HS-27A (cell line): ENCODE data around the gene ACVR1B.

Experiments
- DNase-seq: peaks from one replicate; pipeline ENCODE4 v3.0.0-alpha.2; 2012; ENCODE audit warnings: low read depth, missing footprints

The ACVR1B gene

DNA sequence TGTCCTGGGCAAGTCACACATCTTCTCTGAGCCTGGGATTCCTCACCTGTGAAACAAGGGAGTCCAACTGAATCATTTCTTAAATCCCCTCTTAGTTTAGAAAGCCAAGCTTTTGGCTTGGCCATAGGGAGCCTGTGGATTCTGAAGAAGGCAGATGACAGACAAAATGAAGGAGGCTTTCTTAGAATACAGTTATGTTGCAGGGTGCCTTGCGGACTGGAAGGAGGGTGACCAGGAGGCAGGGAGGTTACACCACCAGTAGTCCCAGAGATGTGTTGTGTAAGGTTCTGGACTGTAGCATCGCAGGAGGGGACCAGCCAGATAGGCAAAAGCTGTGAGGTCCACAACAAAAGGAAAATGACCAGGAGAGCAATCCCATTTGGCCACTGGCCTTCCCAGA lies 8.2 kb upstream of the ACVR1B start:
- no peak for DNase-seq

DNA sequence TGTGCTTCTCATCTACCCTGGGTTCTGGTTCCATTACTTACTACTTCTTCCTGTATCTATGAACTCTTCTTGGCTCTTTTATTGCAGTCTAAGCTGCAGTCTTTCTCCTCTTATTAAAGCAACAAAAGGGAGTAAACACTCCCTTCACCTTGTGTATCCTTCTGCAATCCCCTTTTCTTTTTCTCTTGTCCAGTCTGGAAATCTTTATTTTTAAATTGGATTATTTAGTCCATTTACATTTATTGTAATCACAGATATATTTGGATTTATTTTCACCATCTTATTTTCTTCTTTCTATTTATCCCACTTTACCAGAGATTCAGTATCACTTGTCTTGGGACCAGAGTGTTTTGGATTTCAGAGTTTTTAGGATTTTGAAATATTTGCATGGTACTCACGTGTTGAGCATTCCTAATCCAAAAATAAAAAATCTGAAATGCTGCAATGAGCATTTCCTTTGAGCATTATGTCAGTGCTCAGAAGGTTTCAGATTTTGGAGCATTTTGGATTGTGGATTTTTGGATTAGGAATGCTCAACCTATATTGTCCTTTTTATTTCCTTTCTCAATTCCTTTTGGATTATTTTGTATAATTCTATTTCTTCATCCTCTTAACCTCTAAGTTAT lies 6.8 kb upstream of the ACVR1B start:
- no peak for DNase-seq

DNA sequence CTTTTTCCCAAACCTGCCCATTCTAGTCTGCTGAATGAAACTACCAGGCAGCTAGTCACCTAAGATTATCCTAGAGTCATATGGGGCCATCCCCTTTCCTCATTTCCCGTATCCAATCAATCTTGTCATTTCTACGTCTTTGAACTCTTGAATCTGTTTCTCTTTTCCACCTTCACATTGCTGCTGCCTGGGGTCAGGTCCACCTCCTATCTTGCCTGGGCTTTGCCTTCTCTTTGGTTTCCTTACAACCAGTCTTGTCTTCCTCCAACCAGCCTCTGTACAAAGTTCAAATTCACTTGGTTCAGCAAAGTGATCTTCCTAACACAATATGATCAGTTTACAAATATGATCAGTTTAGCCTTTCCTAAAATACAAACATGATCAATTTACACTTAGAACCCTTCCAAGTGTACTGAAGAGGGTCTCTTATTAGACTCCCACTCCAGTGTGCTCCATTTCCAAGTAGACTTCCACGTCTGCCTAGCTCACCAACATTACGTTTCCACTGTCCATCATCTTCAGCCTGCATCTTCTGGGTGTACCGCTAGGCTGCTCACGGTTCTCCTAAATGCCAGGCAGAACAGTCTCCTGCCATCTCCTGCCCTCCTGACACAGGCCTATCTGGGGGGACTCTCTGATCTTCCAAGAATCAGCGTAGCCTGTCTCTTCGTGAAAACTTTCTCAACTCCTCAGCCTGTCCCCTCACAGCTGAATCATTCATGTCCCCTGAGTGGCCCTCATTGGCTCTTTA lies 4.1 kb upstream of the ACVR1B start:
- DNase-seq: no peak

- DNase-seq: no peak
These were observed 3.4 kb upstream of the ACVR1B start for GRCh38 chr12:51948066-51948465.

GRCh38 chr12:51949342-51950030 lies 2.0 kb upstream of the ACVR1B start:
- no peak for DNase-seq

DNA sequence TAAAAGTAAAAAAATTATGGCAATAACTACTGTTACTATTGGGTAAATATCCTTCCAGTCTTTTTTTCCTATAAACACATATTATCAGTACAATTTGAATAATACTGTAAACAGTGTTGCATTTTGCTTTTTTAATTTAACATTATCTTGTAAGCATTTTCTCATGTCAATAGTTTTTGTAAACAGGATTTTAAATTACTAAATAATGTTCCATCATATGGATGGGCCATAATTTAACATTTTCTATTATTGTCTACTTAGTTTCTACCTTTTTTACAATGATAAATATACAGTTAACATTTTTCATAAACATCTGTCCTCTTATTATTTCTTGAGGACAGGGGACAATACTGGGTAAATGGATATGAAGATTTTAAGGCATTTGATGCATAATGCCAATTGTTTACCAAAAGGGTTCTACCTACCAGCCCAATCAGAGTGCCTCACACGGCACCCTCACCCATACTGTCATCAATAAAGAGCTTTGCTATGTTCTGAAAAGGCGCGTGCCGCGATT lies 759 bp upstream of the ACVR1B start:
- no peak for DNase-seq

- DNase-seq: no peak
These were observed 584 bp downstream of the ACVR1B start for GRCh38 chr12:51951843-51952722.

GRCh38 chr12:51953089-51953488 lies 1.6 kb downstream of the ACVR1B start:
- DNase-seq: no peak

DNA sequence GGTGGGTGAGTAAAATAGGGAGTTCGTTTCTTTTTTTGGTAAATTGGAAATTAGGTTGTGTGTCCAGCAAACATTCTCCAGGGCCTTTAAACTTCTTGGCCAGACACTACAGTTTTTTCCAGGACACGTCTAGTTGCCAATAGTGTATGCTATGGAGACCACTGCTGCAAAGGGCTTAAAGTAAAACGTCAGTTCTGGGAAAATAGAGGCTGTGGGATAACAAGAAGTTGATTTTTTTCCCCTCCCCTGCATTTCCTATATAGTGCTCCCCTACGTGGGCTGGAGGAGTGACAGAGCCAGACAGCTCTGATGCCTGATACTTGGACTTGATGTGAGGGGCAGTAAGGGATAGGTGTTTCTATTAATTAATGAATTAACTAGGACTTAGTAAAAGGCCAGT lies 2.4 kb downstream of the ACVR1B start:
- no peak for DNase-seq

DNA sequence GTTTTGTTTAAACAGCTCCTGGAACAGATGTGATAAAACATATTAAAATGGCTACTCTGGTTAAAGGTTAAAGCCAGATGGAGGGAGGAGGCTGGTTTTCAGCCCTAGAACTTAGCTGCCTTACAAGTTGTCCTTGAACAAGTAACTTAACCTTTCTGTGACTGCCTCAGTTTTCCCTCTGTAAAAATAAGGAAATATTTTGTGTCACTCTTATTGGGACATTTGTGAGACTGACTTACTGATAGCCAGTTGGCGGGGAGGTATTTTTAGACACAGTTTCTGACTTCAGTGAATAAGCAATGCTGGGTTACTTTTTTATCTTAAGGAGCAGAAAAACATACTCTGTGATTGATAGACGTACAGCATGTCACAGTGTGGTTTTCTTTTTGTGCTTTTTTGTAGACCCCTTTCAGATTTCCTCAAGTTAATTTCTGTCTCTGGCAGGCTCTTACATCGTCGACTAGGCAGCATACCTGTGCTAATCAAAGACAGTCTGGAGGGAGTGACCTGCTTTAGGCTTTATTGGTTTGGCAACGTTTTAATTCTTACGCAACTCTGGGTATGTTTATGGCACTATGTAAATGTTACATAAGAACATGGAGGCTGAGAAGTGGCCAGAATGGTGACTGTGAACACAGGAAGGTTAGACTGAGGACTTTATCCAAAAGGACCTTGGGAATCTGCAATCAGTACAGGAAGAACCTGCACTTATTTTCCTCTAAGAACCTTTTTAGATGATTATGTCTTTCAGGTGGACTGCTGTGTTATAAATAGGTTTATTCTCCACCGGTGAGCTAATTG lies 3.3 kb downstream of the ACVR1B start:
- no peak for DNase-seq

DNA sequence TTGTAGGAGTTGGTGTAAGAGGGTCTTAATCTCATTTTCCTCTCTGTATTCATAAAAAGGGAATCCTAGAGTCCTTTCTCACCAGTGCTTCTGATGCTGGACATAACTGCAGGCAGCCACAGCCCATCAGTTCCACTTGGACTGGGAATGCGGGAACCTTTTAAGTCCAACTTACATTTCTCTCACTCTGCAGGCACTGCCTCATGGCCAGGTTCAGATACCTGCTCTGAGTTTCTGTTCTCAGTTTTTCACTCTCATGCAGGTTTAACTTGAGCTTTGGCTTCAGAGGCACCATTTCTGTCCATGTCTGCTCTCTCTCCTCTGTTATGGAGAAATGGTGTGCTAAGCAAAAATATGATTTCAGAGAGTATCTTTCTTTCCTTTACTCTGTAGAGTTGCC lies 4.2 kb downstream of the ACVR1B start:
- no peak for DNase-seq

DNA sequence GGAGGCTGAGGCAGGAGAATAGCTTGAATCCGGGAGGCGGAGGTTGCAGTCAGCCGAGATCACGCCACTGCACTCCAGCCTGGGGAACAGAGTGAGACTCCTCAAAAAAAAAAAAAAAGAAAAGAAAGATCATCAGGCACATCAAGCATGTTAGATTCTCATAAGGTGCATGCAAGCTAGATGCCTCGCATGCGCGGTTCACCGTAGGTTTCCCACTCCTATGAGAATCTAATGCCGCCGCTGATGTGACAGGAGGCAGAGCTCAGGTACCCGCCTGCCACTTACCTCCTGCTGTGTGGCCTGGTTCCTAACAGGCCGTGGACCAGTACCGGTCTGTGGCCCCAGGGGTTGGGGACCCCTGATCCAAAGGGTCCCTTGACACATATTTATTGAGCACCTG lies 7.0 kb downstream of the ACVR1B start:
- DNase-seq: no peak

- DNase-seq: no peak
These were observed 7.7 kb downstream of the ACVR1B start for GRCh38 chr12:51959211-51959610.

- no peak for DNase-seq
These were observed 8.4 kb downstream of the ACVR1B start for GRCh38 chr12:51959921-51960320.

DNA sequence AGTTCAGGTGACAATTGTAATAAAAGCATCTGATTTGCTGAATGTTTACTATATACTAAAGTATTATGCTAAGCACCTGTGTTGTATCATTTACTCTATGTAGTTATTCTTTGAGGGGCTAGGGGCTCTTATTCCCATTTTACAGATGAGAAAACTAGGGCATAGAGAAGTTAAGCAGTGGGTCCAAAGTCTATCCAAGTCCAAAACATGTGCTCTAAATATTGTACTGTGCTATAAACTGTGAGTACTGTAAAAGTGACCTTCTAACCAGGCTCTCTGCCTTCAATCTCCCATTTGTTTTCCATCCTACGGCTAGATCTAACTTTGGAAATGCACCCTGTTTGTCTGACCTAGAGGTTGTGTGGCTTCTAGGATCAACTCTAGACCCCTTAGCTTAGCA lies 9.0 kb downstream of the ACVR1B start:
- no peak for DNase-seq

- DNase-seq: no peak
These were observed 9.4 kb downstream of the ACVR1B start for GRCh38 chr12:51960890-51961289.

- DNase-seq: no peak
These were observed 10.3 kb downstream of the ACVR1B start for GRCh38 chr12:51961834-51962233.

GRCh38 chr12:51962737-51963136 lies 11.2 kb downstream of the ACVR1B start:
- DNase-seq: no peak

GRCh38 chr12:51963477-51963876 lies 12.0 kb downstream of the ACVR1B start:
- DNase-seq: no peak

DNA sequence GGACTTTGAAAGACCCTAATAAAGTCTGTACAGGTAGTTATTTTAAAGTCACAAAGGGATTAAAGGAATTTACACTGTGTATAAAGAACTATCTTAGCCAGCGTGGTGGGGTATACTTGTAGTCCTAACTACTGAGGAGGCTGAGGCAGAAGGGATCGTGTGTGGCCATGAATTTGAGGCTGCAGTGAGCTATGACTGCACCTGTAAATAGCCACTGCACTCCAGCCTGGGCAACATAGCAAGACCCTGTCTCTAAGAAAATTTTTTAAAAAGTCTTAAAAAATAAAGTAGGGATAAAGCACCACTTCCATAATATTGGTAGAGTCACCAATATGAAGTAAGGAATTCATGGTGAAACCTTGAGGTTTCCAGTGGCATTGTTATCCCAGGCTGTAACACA lies 18.1 kb downstream of the ACVR1B start:
- DNase-seq: no peak

DNA sequence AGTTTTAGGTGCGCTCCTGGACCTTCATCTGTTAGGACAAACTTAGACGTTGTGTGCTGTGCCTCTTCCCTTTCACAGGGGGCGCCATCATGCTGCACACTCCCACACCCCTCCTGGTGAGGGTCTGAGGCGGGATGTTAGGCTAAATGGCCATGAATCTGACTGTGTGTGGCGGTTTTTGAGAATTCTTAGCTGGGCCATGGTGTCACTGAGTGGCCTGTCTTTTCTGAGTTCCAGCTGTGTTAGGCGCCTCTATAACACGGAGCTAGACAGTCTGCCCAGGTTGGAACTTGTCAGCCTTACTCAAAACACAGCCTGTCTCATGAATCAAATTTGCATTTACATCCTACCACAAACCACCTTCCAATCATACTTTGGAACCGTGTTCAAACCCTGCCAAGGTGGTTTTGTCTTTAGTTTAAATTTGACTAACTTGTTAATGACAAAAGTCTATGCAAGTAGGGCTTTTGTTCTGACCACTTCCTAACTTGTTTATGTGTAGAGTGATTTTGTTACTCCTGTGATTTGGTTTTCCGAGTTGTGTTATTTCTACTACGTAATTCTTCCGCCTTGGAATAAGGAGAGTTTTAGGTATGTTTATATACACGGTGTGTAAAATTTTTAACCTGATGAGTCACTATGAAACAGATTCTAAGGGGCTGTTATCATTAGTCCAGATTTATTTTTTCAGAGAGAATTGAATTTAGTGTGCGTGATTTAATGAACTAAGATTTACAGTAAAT lies 19.6 kb downstream of the ACVR1B start:
- no peak for DNase-seq
